GM21723 (cell line): ENCODE results near the gene SAP30.

Source experiments
- ATAC-seq: cut with Tn5 transposase; IDR thresholded peaks from one replicate; pipeline ENCODE4 v1.9.1; 2021; ENCODE audit warnings: mild to moderate bottlenecking, moderate library complexity; ENCODE audit not compliant: unreplicated experiment

Gene SAP30

GRCh38 chr4:173370477-173371291 is at the start of gene SAP30:
TSS of gene SAP30 (plus strand) at chr4:173370954. CDS start at chr4:173371183, 229 bp downstream.
- ATAC-seq: peak; percentile 73

- ATAC-seq: no peak
These were observed 45.6 kb upstream of the SAP30 start for GRCh38 chr4:173325007-173325736.

GRCh38 chr4:173328236-173328901 is 42.4 kb upstream of the SAP30 start:
- no peak for ATAC-seq

- ATAC-seq: no peak
These were observed 40.2 kb upstream of the SAP30 start for GRCh38 chr4:173330590-173330989.

GRCh38 chr4:173332021-173332487 is 38.7 kb upstream of the SAP30 start:
- no peak for ATAC-seq

- no peak for ATAC-seq
These were observed 37.6 kb upstream of the SAP30 start for GRCh38 chr4:173332963-173333657.

GRCh38 chr4:173333658-173334084 is 37.1 kb upstream of the SAP30 start:
- peak; percentile 1 for ATAC-seq

GRCh38 chr4:173334085-173334890 is 36.5 kb upstream of the SAP30 start, which contains the start of gene HMGB2:
TSS of gene HMGB2 (minus strand) at chr4:173334358. CDS start at chr4:173333649, 709 bp downstream.
- ATAC-seq: peak; percentile 92

- peak; percentile 50 for ATAC-seq
These were observed 35.6 kb upstream of the SAP30 start for GRCh38 chr4:173334891-173335752.

GRCh38 chr4:173337463-173337862 is 33.3 kb upstream of the SAP30 start:
- no peak for ATAC-seq

GRCh38 chr4:173343832-173344397 is 26.8 kb upstream of the SAP30 start:
- ATAC-seq: no peak

GRCh38 chr4:173345648-173346047 is 25.1 kb upstream of the SAP30 start:
- ATAC-seq: no peak

- ATAC-seq: no peak
These were observed 24.7 kb upstream of the SAP30 start for GRCh38 chr4:173346074-173346473.

GRCh38 chr4:173347467-173347866 is 23.3 kb upstream of the SAP30 start:
- ATAC-seq: no peak

- no peak for ATAC-seq
These were observed 12.8 kb upstream of the SAP30 start for GRCh38 chr4:173357939-173358338.

GRCh38 chr4:173360587-173361221 is 10.1 kb upstream of the SAP30 start:
- no peak for ATAC-seq

GRCh38 chr4:173362666-173363065 is 8.1 kb upstream of the SAP30 start:
- ATAC-seq: no peak

- no peak for ATAC-seq
These were observed 5.3 kb upstream of the SAP30 start for GRCh38 chr4:173365359-173365996.
